HepG2 (cell line): ENCODE results near the gene CHKB. TPM values are rescaled to one million over a fixed set of nuclear protein-coding genes. Genes with fewer than 3 reads are reported as not detected.

ENCODE experiments used
- CREBL2 ChIP-seq: sonication (generic); formaldehyde crosslinking; IDR thresholded peaks from 2 replicates; pipeline ENCODE4 v1.8.1; 2023; ENCODE audit warnings: missing genetic modification reagents, mild to moderate bottlenecking, borderline replicate concordance
- GABPB1 ChIP-seq: IDR thresholded peaks from 2 replicates; pipeline ENCODE4 v1.6.1; 2016; ENCODE audit warnings: mild to moderate bottlenecking, missing genetic modification reagents, moderate library complexity, missing compliant biosample characterization
- GLI4 ChIP-seq: sonication (generic); formaldehyde crosslinking; IDR thresholded peaks from 2 replicates; pipeline ENCODE4 v1.5.1; 2020; ENCODE audit warnings: missing genetic modification reagents, mild to moderate bottlenecking, moderate library complexity, borderline replicate concordance
- HINFP ChIP-seq: sonication (generic); formaldehyde crosslinking; IDR thresholded peaks from 2 replicates; pipeline ENCODE4 v1.4.0; 2020; ENCODE audit warnings: low read depth, mild to moderate bottlenecking, missing genetic modification reagents
- HNF1B ChIP-seq: sonication (generic); formaldehyde crosslinking; IDR thresholded peaks from 2 replicates; pipeline ENCODE4 v1.5.1; 2020; ENCODE audit warnings: mild to moderate bottlenecking, moderate library complexity, missing genetic modification reagents
- JDP2 ChIP-seq: sonication (generic); formaldehyde crosslinking; IDR thresholded peaks from 2 replicates; pipeline ENCODE4 v1.8.1; 2022; ENCODE audit warnings: missing genetic modification reagents, borderline replicate concordance
- KDM3A ChIP-seq: IDR thresholded peaks from 2 replicates; pipeline ENCODE4 v1.6.1; 2018; ENCODE audit warnings: low read depth, missing compliant biosample characterization
- NCOA1 ChIP-seq: sonication (generic); formaldehyde crosslinking; IDR thresholded peaks from 2 replicates; pipeline ENCODE4 v1.9.0; 2021; ENCODE audit warnings: missing genetic modification reagents
- PLRG1 ChIP-seq: fragments of 450-650 bp; conservative IDR thresholded peaks from 2 replicates; pipeline ENCODE4 v1.6.1; 2016
- RNF219 ChIP-seq: sonication (generic); formaldehyde crosslinking; IDR thresholded peaks from 2 replicates; pipeline ENCODE4 v1.5.0; 2020; ENCODE audit warnings: mild to moderate bottlenecking, missing genetic modification reagents
- TGIF2 ChIP-seq: IDR thresholded peaks from 2 replicates; pipeline ENCODE4 v1.6.1; 2016; ENCODE audit warnings: control low read depth, missing compliant biosample characterization
- THRA ChIP-seq: sonication (generic); formaldehyde crosslinking; IDR thresholded peaks from 2 replicates; pipeline ENCODE4 v1.4.0; 2020; ENCODE audit warnings: missing genetic modification reagents, borderline replicate concordance
- ZBTB42 ChIP-seq: sonication (generic); formaldehyde crosslinking; IDR thresholded peaks from 2 replicates; pipeline ENCODE4 v1.5.0; 2020; ENCODE audit warnings: mild to moderate bottlenecking, missing genetic modification reagents
- ZMYM3 ChIP-seq: sonication (generic); formaldehyde crosslinking; IDR thresholded peaks from 2 replicates; pipeline ENCODE4 v1.5.1; 2020; ENCODE audit warnings: mild to moderate bottlenecking, missing genetic modification reagents
- ZNF33A ChIP-seq: sonication (generic); formaldehyde crosslinking; IDR thresholded peaks from 2 replicates; pipeline ENCODE4 v1.5.1; 2020; ENCODE audit warnings: missing genetic modification reagents, mild to moderate bottlenecking, moderate library complexity, borderline replicate concordance
- ZNF574 ChIP-seq: sonication (generic); formaldehyde crosslinking; IDR thresholded peaks from 2 replicates; pipeline ENCODE4 v1.4.0; 2020; ENCODE audit warnings: missing genetic modification reagents
- ZNF639 ChIP-seq: conservative IDR thresholded peaks from 2 replicates; pipeline ENCODE4 v1.6.1; 2018; ENCODE audit warnings: missing genetic modification reagents
- ZNF772 ChIP-seq: sonication (generic); formaldehyde crosslinking; IDR thresholded peaks from 2 replicates; pipeline ENCODE4 v1.5.0; 2020; ENCODE audit warnings: mild to moderate bottlenecking, missing genetic modification reagents
- polyA plus RNA-seq, 8 experiments: library from polyadenylated mRNA; depleted of rRNA in 3 of 8; stranded (reverse) in 7 of 8; unstranded in 1 of 8; fragments of >200 nt; fragmentation: Illumina TruSeq in 4 of 8; extraction: Trizol in 4 of 8; gene quantifications; 2 replicates each; pipeline versions ENCODE4 v1.2.1 to v1.2.3, GENCODE V29; 2011 to 2016; ENCODE audit warnings: low read depth in 4 of 8, missing spikeins in 1 of 8, mixed read lengths in 1 of 8; ENCODE audit not compliant: insufficient read depth in 1 of 8
- total RNA-seq, 5 experiments: library from RNA; depleted of rRNA; stranded (reverse); fragments of >200 nt; fragmentation: Illumina TruSeq; extraction: Trizol; gene quantifications; 2 replicates each; pipeline ENCODE4 v1.2.3, GENCODE V29; 2016; ENCODE audit warnings: low read depth in 1 of 5

CHKB gene
- total and polyA plus RNA-seq, 2 of the 13 experiments (the other 11 are each of a cell fraction or from before 2014, with no cell fraction given) = 24.5 to 42.7 TPM

GRCh38 chr22:50531962-50532674 is 50.5 kb downstream of the CHKB start (continued):
- TF ChIP-seq RNF219 (CRISPR knock-in tag) (no peak), TGIF2 (CRISPR knock-in tag) (no peak), HNF1B (CRISPR knock-in tag) (0 out of 2 replicates have a peak, but pooled peaks have one; percentile 22), ZNF33A (CRISPR knock-in tag) (no peak), HINFP (CRISPR knock-in tag) (no peak), ZNF772 (CRISPR knock-in tag) (no peak), CREBL2 (CRISPR knock-in tag) (no peak), GABPB1 (CRISPR knock-in tag) (peak; percentile 56; the same call in 1 of the 2 replicates), PLRG1 (no peak), THRA (CRISPR knock-in tag) (no peak), JDP2 (CRISPR knock-in tag) (no peak), GLI4 (CRISPR knock-in tag) (no peak), ZNF574 (peak; percentile 16; the same call in 1 of the 2 replicates), ZMYM3 (CRISPR knock-in tag) (no peak), ZNF639 (CRISPR knock-in tag) (no peak), ZBTB42 (CRISPR knock-in tag) (no peak), KDM3A (CRISPR knock-in tag) (no peak), NCOA1 (CRISPR knock-in tag) (no peak)
